GM23338 (cell line): ENCODE data around the gene BGLAP. TPM values are rescaled to one million over a fixed set of nuclear protein-coding genes. Genes with fewer than 3 reads are reported as not detected.

Experiments used
- ATAC-seq: fragments of 200-7000 bp; cut with Tn5 transposase; 3 replicates; pipeline ENCODE4 v1.9.1; 2020
- DNase-seq: peaks from one replicate; pipeline ENCODE4 v3.0.0-alpha.2; 2015; ENCODE audit warnings: low spot score
- H2AFZ ChIP-seq: fragments of 200-600 bp; sonication (generic); 2 replicates; pipeline ENCODE4 v1.8.0; 2016; ENCODE audit warnings: antibody characterized with exemption, mild to moderate bottlenecking, moderate library complexity
- H3F3A ChIP-seq: fragments of 200-600 bp; sonication (generic); replicated peaks from 2 replicates; pipeline ENCODE4 v1.8.0; 2017; ENCODE audit warnings: antibody characterized with exemption, mixed run types, low read depth
- H3K27ac ChIP-seq: fragments of 200-600 bp; sonication (generic); 2 replicates; pipeline ENCODE4 v1.6.1; 2016; ENCODE audit warnings: low read depth
- H3K27me3 ChIP-seq: fragments of 200-600 bp; sonication (generic); 2 replicates; pipeline ENCODE4 v1.8.0; 2016; ENCODE audit warnings: mild to moderate bottlenecking, mixed run types, moderate library complexity; ENCODE audit not compliant: insufficient read depth
- H3K36me3 ChIP-seq: fragments of 200-600 bp; sonication (generic); 2 replicates; pipeline ENCODE4 v1.8.0; 2016; ENCODE audit warnings: mild to moderate bottlenecking; ENCODE audit not compliant: insufficient read depth
- H3K4me1 ChIP-seq: fragments of 200-600 bp; sonication (generic); 2 replicates; pipeline ENCODE4 v1.8.0; 2016; ENCODE audit warnings: mild to moderate bottlenecking, moderate library complexity; ENCODE audit not compliant: insufficient read depth
- H3K4me2 ChIP-seq: fragments of 200-600 bp; sonication (generic); 2 replicates; pipeline ENCODE4 v1.7.1; 2017; ENCODE audit warnings: mixed run types
- H3K4me3 ChIP-seq: fragments of 200-600 bp; sonication (generic); 2 replicates; pipeline ENCODE4 v1.6.1; 2016; ENCODE audit warnings: mixed run types
- H3K79me2 ChIP-seq: fragments of 200-600 bp; sonication (generic); replicated peaks from 2 replicates; pipeline ENCODE4 v1.8.0; 2017; ENCODE audit warnings: mild to moderate bottlenecking; ENCODE audit not compliant: insufficient read depth
- H3K9me2 ChIP-seq: fragments of 200-600 bp; sonication (generic); 2 replicates; pipeline ENCODE4 v1.8.0; 2017; ENCODE audit not compliant: insufficient read depth
- H4K20me1 ChIP-seq: fragments of 200-600 bp; sonication (generic); replicated peaks from 2 replicates; pipeline ENCODE4 v1.8.0; 2017; ENCODE audit warnings: mild to moderate bottlenecking; ENCODE audit not compliant: insufficient read depth
- H3K27ac Mint-ChIP-seq: 2 replicates; pipeline ENCODE4 v1.8.0; 2020; ENCODE audit warnings: inconsistent platforms, mild to moderate bottlenecking, moderate library complexity, mixed read lengths
- H3K27me3 Mint-ChIP-seq: 3 replicates; pipeline ENCODE4 v1.8.0; 2022; ENCODE audit warnings: low read depth, mild to moderate bottlenecking, moderate library complexity, mixed read lengths, inconsistent platforms; ENCODE audit not compliant: insufficient read depth, poor library complexity
- H3K36me3 Mint-ChIP-seq: 3 replicates; pipeline ENCODE4 v1.8.0; 2021; ENCODE audit warnings: low read depth, mild to moderate bottlenecking, inconsistent platforms, moderate library complexity, mixed read lengths
- H3K4me1 Mint-ChIP-seq: 3 replicates; pipeline ENCODE4 v1.8.0; 2020; ENCODE audit warnings: mild to moderate bottlenecking, inconsistent platforms, mixed read lengths
- H3K4me3 Mint-ChIP-seq: 3 replicates; pipeline ENCODE4 v1.8.0; 2021; ENCODE audit warnings: moderate library complexity, mild to moderate bottlenecking, inconsistent platforms, mixed read lengths
- H3K9me3 Mint-ChIP-seq: 3 replicates; pipeline ENCODE4 v1.8.0; 2020; ENCODE audit warnings: moderate library complexity, mild to moderate bottlenecking, inconsistent platforms, mixed read lengths
- CREB1 ChIP-seq: fragments of 250-450 bp; sonication (Bioruptor Pico); IDR thresholded peaks from 2 replicates; pipeline ENCODE4 v1.5.0; 2020; ENCODE audit warnings: low read depth, mild to moderate bottlenecking, moderate library complexity
- ETS1 ChIP-seq: IDR thresholded peaks from 2 replicates; pipeline ENCODE4 v1.6.1; 2016; ENCODE audit warnings: antibody characterized with exemption
- EZH2phosphoT487 ChIP-seq: fragments of 200-600 bp; sonication (generic); IDR thresholded peaks from one replicate; pipeline ENCODE4 v1.8.1; 2018; ENCODE audit warnings: antibody characterized with exemption; ENCODE audit not compliant: unreplicated experiment
- JUNB ChIP-seq: IDR thresholded peaks from one replicate; pipeline ENCODE4 v1.6.1; 2016; ENCODE audit warnings: antibody characterized with exemption; ENCODE audit not compliant: unreplicated experiment
- NANOG ChIP-seq: IDR thresholded peaks from 2 replicates; pipeline ENCODE4 v1.6.1; 2016; ENCODE audit warnings: antibody characterized with exemption, borderline replicate concordance
- STAT1 ChIP-seq: IDR thresholded peaks from one replicate; pipeline ENCODE4 v1.6.1; 2016; ENCODE audit warnings: antibody characterized with exemption; ENCODE audit not compliant: unreplicated experiment
- ZNF114 ChIP-seq: fragments of 250-450 bp; sonication (Bioruptor Pico); IDR thresholded peaks from 2 replicates; pipeline ENCODE4 v1.5.0; 2020; ENCODE audit warnings: mild to moderate bottlenecking, moderate library complexity
- ZNF331 ChIP-seq: fragments of 250-450 bp; sonication (Bioruptor Pico); IDR thresholded peaks from 2 replicates; pipeline ENCODE4 v1.5.0; 2020; ENCODE audit warnings: low read depth, mild to moderate bottlenecking, moderate library complexity
- polyA plus RNA-seq: library from polyadenylated mRNA; unstranded; fragments of >200 nt; fragmentation: Nextera tagmentation; extraction: Ambion mirVana; gene quantifications from 2 replicates; pipeline ENCODE4 v1.2.1, GENCODE V29; 2016
- total RNA-seq: library from RNA; depleted of rRNA; stranded (reverse); fragments of >200 nt; shearing (Covaris generic); gene quantifications from 2 replicates; pipeline ENCODE4 v1.2.3, GENCODE V29; 2014
- TF ChIP-seq, protein P1 (sequence below): IDR thresholded peaks from one replicate; pipeline ENCODE4 v1.6.1; 2018; ENCODE audit warnings: antibody characterized with exemption; ENCODE audit not compliant: unreplicated experiment
- TF ChIP-seq, protein P2 (sequence below), 2 experiments: fragments of 200-600 bp in 1 of 2; sonication (generic) in 1 of 2; conservative IDR thresholded peaks; 2 replicates each; pipeline versions ENCODE4 v1.5.1 to v1.6.1; 2016 to 2017; ENCODE audit warnings: antibody characterized with exemption in 2 of 2, low read depth in 2 of 2, mild to moderate bottlenecking in 2 of 2, moderate library complexity in 1 of 2

BGLAP gene
- total and polyA plus RNA-seq, 2 experiments from 2014 or later: 0.36 to 0.42 TPM

GRCh38 chr1:156248323-156248683 is 6.3 kb downstream of the BGLAP start (continued):
- TF ChIP-seq ETS1 (no peak), EZH2phosphoT487 (no peak), CREB1 (CRISPR knock-in tag) (no peak), NANOG (no peak), STAT1 (no peak), ZNF114 (CRISPR knock-in tag) (no peak)
- TF ChIP-seq, protein P1, sequence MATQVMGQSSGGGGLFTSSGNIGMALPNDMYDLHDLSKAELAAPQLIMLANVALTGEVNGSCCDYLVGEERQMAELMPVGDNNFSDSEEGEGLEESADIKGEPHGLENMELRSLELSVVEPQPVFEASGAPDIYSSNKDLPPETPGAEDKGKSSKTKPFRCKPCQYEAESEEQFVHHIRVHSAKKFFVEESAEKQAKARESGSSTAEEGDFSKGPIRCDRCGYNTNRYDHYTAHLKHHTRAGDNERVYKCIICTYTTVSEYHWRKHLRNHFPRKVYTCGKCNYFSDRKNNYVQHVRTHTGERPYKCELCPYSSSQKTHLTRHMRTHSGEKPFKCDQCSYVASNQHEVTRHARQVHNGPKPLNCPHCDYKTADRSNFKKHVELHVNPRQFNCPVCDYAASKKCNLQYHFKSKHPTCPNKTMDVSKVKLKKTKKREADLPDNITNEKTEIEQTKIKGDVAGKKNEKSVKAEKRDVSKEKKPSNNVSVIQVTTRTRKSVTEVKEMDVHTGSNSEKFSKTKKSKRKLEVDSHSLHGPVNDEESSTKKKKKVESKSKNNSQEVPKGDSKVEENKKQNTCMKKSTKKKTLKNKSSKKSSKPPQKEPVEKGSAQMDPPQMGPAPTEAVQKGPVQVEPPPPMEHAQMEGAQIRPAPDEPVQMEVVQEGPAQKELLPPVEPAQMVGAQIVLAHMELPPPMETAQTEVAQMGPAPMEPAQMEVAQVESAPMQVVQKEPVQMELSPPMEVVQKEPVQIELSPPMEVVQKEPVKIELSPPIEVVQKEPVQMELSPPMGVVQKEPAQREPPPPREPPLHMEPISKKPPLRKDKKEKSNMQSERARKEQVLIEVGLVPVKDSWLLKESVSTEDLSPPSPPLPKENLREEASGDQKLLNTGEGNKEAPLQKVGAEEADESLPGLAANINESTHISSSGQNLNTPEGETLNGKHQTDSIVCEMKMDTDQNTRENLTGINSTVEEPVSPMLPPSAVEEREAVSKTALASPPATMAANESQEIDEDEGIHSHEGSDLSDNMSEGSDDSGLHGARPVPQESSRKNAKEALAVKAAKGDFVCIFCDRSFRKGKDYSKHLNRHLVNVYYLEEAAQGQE: no peak
- TF ChIP-seq, protein P2, sequence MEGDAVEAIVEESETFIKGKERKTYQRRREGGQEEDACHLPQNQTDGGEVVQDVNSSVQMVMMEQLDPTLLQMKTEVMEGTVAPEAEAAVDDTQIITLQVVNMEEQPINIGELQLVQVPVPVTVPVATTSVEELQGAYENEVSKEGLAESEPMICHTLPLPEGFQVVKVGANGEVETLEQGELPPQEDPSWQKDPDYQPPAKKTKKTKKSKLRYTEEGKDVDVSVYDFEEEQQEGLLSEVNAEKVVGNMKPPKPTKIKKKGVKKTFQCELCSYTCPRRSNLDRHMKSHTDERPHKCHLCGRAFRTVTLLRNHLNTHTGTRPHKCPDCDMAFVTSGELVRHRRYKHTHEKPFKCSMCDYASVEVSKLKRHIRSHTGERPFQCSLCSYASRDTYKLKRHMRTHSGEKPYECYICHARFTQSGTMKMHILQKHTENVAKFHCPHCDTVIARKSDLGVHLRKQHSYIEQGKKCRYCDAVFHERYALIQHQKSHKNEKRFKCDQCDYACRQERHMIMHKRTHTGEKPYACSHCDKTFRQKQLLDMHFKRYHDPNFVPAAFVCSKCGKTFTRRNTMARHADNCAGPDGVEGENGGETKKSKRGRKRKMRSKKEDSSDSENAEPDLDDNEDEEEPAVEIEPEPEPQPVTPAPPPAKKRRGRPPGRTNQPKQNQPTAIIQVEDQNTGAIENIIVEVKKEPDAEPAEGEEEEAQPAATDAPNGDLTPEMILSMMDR (conservative IDR thresholded peaks at IDR 0.05; ENCODE audit: low read depth in 2 of 2): no peak

- ATAC-seq (no peak), DNase-seq (no peak)
- Histone ChIP-seq H3K9me2 (no peaks in the 10 kb centered on the region), H3K27me3 (no peaks in the 10 kb centered on the region), H3K79me2 (no peaks in the 10 kb centered on the region), H3K4me1 (peaks cover 31% of the 10 kb centered on the region), H2AFZ (no peak overlapping the region), H3F3A (peaks cover 13% of the 10 kb centered on the region), H3K36me3 (peaks cover 23% of the 10 kb centered on the region), H3K4me3 (no peak overlapping the region), H3K4me2 (no peak overlapping the region), H3K27ac (peak overlapping the region; percentile 63), H4K20me1 (no peaks in the 10 kb centered on the region)
- Mint-ChIP-seq H3K27ac (no peak overlapping the region), H3K4me3 (no peak overlapping the region), H3K9me3 (no peaks in the 10 kb centered on the region), H3K4me1 (peaks cover 31% of the 10 kb centered on the region), H3K27me3 (peaks cover 27% of the 10 kb centered on the region), H3K36me3 (peaks cover 49% of the 10 kb centered on the region)
- TF ChIP-seq STAT1 (no peak), NANOG (no peak), JUNB (no peak), ETS1 (no peak), ZNF114 (CRISPR knock-in tag) (no peak), ZNF331 (CRISPR knock-in tag) (no peak), EZH2phosphoT487 (no peak)
- TF ChIP-seq, protein P1: no peak
These were observed 7.6 kb downstream of the BGLAP start for GRCh38 chr1:156249593-156249992.
